OCI-LY7 (cell line): ENCODE data around the gene CPLX3. TPM values are rescaled to one million over a fixed set of nuclear protein-coding genes. Genes with fewer than 3 reads are reported as not detected.

Experiments
- BruUV-seq: library from RNA; stranded (reverse); fragments of 400-500 nt; replicated peaks from 2 replicates; lab custom pipeline; 2021; lab: Mats Ljungman, UMichigan
- CTCF ChIA-PET: fragments of 300-600 bp; sonication (Branson Sonifier 250); formaldehyde crosslinking; loops from one replicate; lab custom pipeline; 2022; ENCODE audit warnings: antibody characterized with exemption; ENCODE audit not compliant: unreplicated experiment; lab: Charles Lee
- POLR2A ChIA-PET: fragments of 300-600 bp; sonication (Branson Sonifier 250); formaldehyde crosslinking; loops from one replicate; lab custom pipeline; 2022; ENCODE audit warnings: antibody characterized with exemption; lab: Charles Lee
- DNase-seq: peaks from one replicate; pipeline ENCODE4 v3.0.0-alpha.2; 2015; ENCODE audit warnings: low spot score
- H2AFZ ChIP-seq: fragments of 200-600 bp; sonication (generic), shearing (Covaris generic); 2 replicates; pipeline ENCODE4 v1.6.1; 2014; ENCODE audit warnings: mild to moderate bottlenecking, antibody characterized with exemption, low read length, moderate library complexity
- H3K27ac ChIP-seq: fragments of 200-600 bp; sonication (generic); 2 replicates; pipeline ENCODE4 v1.5.1; 2014; ENCODE audit warnings: mixed run types, low read depth, mild to moderate bottlenecking, moderate library complexity, low read length, inconsistent platforms; ENCODE audit not compliant: poor library complexity, severe bottlenecking
- H3K36me3 ChIP-seq: fragments of 200-600 bp; sonication (generic); 2 replicates; pipeline ENCODE4 v1.6.1; 2014; ENCODE audit warnings: mild to moderate bottlenecking, antibody characterized with exemption, low read length, moderate library complexity, mixed read lengths; ENCODE audit not compliant: insufficient read depth
- H3K4me1 ChIP-seq: fragments of 200-600 bp; sonication (generic); 2 replicates; pipeline ENCODE4 v1.5.1; 2014; ENCODE audit warnings: mild to moderate bottlenecking, low read length; ENCODE audit not compliant: insufficient read depth, poor library complexity, severe bottlenecking
- H3K4me2 ChIP-seq: fragments of 200-600 bp; sonication (generic); 2 replicates; pipeline ENCODE4 v1.6.1; 2014; ENCODE audit warnings: mild to moderate bottlenecking, low read length
- H3K4me3 ChIP-seq: fragments of 200-600 bp; sonication (generic); 2 replicates; pipeline ENCODE4 v1.5.1; 2014; ENCODE audit warnings: mild to moderate bottlenecking, low read depth, low read length; ENCODE audit not compliant: poor library complexity, severe bottlenecking
- H3K79me2 ChIP-seq: fragments of 200-600 bp; sonication (generic); 2 replicates; pipeline ENCODE4 v1.6.1; 2016; ENCODE audit warnings: low read depth, mild to moderate bottlenecking, low read length, moderate library complexity, mixed read lengths; ENCODE audit not compliant: insufficient read depth
- H3K9me2 ChIP-seq: fragments of 200-600 bp; sonication (generic); 2 replicates; pipeline ENCODE4 v1.6.1; 2016; ENCODE audit warnings: mild to moderate bottlenecking, low read length, mixed read lengths; ENCODE audit not compliant: insufficient read depth
- H3K9me3 ChIP-seq: fragments of 200-600 bp; sonication (generic); 2 replicates; pipeline ENCODE4 v1.6.1; 2014; ENCODE audit warnings: mild to moderate bottlenecking, mixed run types, low read length, mixed read lengths
- H4K20me1 ChIP-seq: fragments of 200-600 bp; sonication (generic); 2 replicates; pipeline ENCODE4 v1.6.1; 2014; ENCODE audit warnings: mild to moderate bottlenecking, antibody characterized with exemption, low read length, moderate library complexity, mixed read lengths; ENCODE audit not compliant: insufficient read depth
- EZH2phosphoT487 ChIP-seq: fragments of 200-600 bp; sonication (generic); IDR thresholded peaks from 2 replicates; pipeline ENCODE4 v1.6.1; 2018; ENCODE audit warnings: low read depth, borderline replicate concordance, mild to moderate bottlenecking, mixed run types, antibody characterized with exemption, low read length, moderate library complexity, mixed read lengths
- intact Hi-C: fragments of 100-400 bp; cut with micrococcal nuclease; formaldehyde crosslinking; loops from one replicate; pipeline ENCODE4 v1.10.0; 2022; ENCODE audit not compliant: unreplicated experiment
- total RNA-seq, 2 experiments: library from RNA; depleted of rRNA in 1 of 2; stranded (reverse); fragments of >200 nt in 1 of 2; shearing (Covaris generic) in 1 of 2; gene quantifications; 2 replicates each; pipeline ENCODE4 v1.2.3, GENCODE V29; 2014 to 2022
- TF ChIP-seq, protein P1 (sequence below): fragments of 200-600 bp; sonication (generic); conservative IDR thresholded peaks from 2 replicates; pipeline ENCODE4 v1.5.1; 2014; ENCODE audit warnings: mild to moderate bottlenecking, antibody characterized with exemption, low read length, moderate library complexity, mixed read lengths

The CPLX3 gene
- total RNA-seq, 2 experiments from 2014 or later: 0.35 to 1.5 TPM

DNA sequence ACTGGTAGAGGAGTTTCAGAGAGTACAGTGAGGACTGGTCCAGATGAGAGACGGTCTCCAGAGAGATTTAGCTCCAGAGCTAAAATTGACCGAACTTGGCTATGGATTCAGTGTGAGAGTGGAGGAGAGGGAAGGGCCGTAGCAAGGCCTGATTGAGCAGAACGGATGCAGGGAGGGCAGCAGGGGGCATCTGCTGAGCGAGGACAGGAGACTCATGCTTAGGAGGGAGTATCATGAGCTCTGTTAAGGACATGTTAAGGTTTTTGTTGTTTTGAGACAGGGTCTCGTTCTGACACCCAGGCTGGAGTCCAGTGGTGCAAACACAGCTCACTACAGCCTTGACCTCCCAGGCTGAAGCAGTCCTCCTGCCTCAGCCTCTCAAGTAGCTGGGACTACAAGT is 21.5 kb upstream of the CPLX3 start:
- TF ChIP-seq EZH2phosphoT487: no peak
- TF ChIP-seq, protein P1, sequence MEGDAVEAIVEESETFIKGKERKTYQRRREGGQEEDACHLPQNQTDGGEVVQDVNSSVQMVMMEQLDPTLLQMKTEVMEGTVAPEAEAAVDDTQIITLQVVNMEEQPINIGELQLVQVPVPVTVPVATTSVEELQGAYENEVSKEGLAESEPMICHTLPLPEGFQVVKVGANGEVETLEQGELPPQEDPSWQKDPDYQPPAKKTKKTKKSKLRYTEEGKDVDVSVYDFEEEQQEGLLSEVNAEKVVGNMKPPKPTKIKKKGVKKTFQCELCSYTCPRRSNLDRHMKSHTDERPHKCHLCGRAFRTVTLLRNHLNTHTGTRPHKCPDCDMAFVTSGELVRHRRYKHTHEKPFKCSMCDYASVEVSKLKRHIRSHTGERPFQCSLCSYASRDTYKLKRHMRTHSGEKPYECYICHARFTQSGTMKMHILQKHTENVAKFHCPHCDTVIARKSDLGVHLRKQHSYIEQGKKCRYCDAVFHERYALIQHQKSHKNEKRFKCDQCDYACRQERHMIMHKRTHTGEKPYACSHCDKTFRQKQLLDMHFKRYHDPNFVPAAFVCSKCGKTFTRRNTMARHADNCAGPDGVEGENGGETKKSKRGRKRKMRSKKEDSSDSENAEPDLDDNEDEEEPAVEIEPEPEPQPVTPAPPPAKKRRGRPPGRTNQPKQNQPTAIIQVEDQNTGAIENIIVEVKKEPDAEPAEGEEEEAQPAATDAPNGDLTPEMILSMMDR: no peak
- Histone ChIP-seq H3K36me3 (peaks cover 59% of the 10 kb centered on the region), H4K20me1 (no peaks in the 10 kb centered on the region), H3K79me2 (no peaks in the 10 kb centered on the region), H3K9me3 (no peaks in the 10 kb centered on the region), H3K4me1 (peaks cover 18% of the 10 kb centered on the region), H3K4me3 (no peak overlapping the region), H2AFZ (no peak overlapping the region), H3K9me2 (no peaks in the 10 kb centered on the region), H3K4me2 (no peak overlapping the region), H3K27ac (no peak overlapping the region)
- intact Hi-C loops: no loop called here
- POLR2A ChIA-PET: interaction anchor here (0.8 to 1.9 kb wide), 3 partner anchors 24 to 31 kb away, joined by 3 to 5 read pairs (median 3); no protein-coding TSS in a partner anchor
- CTCF ChIA-PET: no interaction called here
- no peak for DNase-seq
- BruUV-seq: no TSS peak

DNA sequence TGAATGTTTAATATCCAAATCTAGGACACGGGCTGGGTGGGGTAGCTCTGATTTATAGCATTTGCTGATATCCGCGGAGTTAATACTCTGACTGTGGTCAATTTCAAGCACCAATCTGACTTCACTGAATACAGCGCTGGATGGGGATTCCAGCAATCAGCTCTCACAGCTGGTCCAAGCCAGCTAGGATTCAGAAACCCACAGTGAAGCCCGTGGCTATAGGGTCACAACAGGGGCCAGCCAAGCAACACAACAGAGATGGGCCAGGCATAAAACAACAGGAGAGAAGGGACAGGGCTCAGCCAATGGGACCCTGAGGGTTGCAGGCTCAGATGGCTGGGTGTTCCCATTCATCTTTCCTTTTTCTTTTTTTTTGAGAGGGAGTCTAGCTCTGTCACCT is 19.1 kb upstream of the CPLX3 start:
- Histone ChIP-seq H3K36me3 (peaks cover 35% of the 10 kb centered on the region), H3K4me2 (no peak overlapping the region), H3K9me2 (no peaks in the 10 kb centered on the region), H3K9me3 (no peaks in the 10 kb centered on the region), H2AFZ (no peak overlapping the region), H3K4me1 (peaks cover 12% of the 10 kb centered on the region), H4K20me1 (no peaks in the 10 kb centered on the region), H3K79me2 (no peaks in the 10 kb centered on the region), H3K4me3 (no peak overlapping the region), H3K27ac (no peak overlapping the region)
- ChIA-PET POLR2A (interaction anchor here (0.6 to 1.9 kb wide), 5 partner anchors 14 to 257 kb away, joined by 3 to 5 read pairs (median 4); no protein-coding TSS in a partner anchor), CTCF (no interaction called here)
- intact Hi-C loops: no loop called here
- TF ChIP-seq EZH2phosphoT487: no peak
- TF ChIP-seq, protein P1: no peak
- BruUV-seq: no TSS peak
- DNase-seq: no peak

DNA sequence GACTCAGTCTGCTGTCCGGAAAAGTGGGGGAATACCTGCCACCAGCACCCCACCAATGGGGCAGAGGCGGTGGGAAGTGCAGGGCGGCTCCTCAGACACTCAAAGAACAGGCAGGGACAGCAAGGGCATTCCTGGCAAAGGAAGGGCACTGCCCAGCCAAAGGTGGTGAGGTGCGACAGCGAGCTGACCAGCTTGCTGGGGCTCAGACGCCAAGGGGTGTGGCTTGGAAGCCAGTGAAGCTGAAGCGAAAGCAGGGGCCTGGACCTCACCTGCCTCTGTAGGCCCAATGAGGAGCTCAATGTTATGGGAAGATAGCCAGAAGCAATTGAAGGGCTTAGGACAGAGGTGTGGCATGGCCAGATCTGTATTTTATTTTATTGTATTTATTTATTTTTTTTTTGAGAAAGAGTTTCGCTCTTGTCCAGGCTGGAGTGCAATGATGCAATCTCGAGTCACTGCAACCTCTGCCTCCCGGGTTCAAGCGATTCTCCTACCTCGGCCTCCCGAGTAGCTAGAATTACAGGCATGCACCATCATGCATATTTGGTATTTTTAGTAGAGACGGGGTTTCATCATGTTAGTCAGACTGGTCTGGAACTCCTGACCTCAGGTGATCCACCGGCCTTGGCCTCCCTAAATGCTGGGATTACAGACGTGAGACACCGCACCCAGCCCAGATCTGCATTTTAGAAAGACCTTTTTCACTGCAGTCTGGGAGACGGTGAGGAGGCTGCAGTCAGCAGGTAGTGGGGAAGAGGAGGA is 18.2 kb upstream of the CPLX3 start:
- BruUV-seq: no TSS peak
- no peak overlapping the region for H2AFZ ChIP-seq
- no peak overlapping the region for H3K4me2 ChIP-seq

More for the DNA sequence above, 18.2 kb upstream of the CPLX3 start:
- no peak overlapping the region for H3K4me3 ChIP-seq
- no peak for TF ChIP-seq EZH2phosphoT487
- TF ChIP-seq, protein P1: no peak
- intact Hi-C loops: no loop called here
- CTCF ChIA-PET: no interaction called here
- no peaks in the 10 kb centered on the region for H3K9me3 ChIP-seq
- peaks cover 25% of the 10 kb centered on the region for H3K36me3 ChIP-seq
- no peaks in the 10 kb centered on the region for H3K79me2 ChIP-seq
- POLR2A ChIA-PET: interaction anchor here (0.8 to 1.9 kb wide), 3 partner anchors 13 to 36 kb away, joined by 3 to 6 read pairs (median 4); no protein-coding TSS in a partner anchor
- no peaks in the 10 kb centered on the region for H4K20me1 ChIP-seq
- H3K4me1 ChIP-seq: peaks cover 12% of the 10 kb centered on the region
- no peaks in the 10 kb centered on the region for H3K9me2 ChIP-seq
- no peak for DNase-seq
- H3K27ac ChIP-seq: no peak overlapping the region
